ENCODE measurements around the gene PHYH.
A peak's percentile ranks its signal among the peaks of the same experiment; 100 is the strongest.
"Not testable (repeated sequence)": the region's sequence is repeated elsewhere in the genome, so short reads cannot be mapped to it uniquely, and the experiment has no call there.

Gene PHYH

GRCh38 chr10:13299437-13300287 lies at the start of gene PHYH:
Gene PHYH, minus strand, starts transcription at chr10:13300064. Its CDS starts 22 bp downstream, at chr10:13300042.
- DNase-seq: peak; percentile 2

- no peak for DNase-seq
Observed at GRCh38 chr10:13348216-13349017, 48.6 kb upstream of the PHYH start, which contains the start of gene SEPHS1. Gene SEPHS1, minus strand, starts transcription at chr10:13348293. Its CDS starts 3,343 bp downstream, at chr10:13344950.

GRCh38 chr10:13347500-13348156 lies 47.8 kb upstream of the PHYH start:
- DNase-seq: peak; percentile 32

GRCh38 chr10:13347043-13347499 lies 47.2 kb upstream of the PHYH start:
- DNase-seq: no peak

- no peak for DNase-seq
Observed at GRCh38 chr10:13346283-13347042, 46.6 kb upstream of the PHYH start.

- no peak for DNase-seq
Observed at GRCh38 chr10:13340626-13341376, 40.9 kb upstream of the PHYH start.

- no peak for DNase-seq
Observed at GRCh38 chr10:13340068-13340467, 40.2 kb upstream of the PHYH start.

GRCh38 chr10:13338390-13339110 lies 38.7 kb upstream of the PHYH start:
- no peak for DNase-seq

- DNase-seq: no peak
Observed at GRCh38 chr10:13337827-13338196, 37.9 kb upstream of the PHYH start.

- no peak for DNase-seq
Observed at GRCh38 chr10:13337128-13337826, 37.4 kb upstream of the PHYH start.

- DNase-seq: no peak
Observed at GRCh38 chr10:13335881-13336280, 36.0 kb upstream of the PHYH start.

GRCh38 chr10:13334556-13334955 lies 34.7 kb upstream of the PHYH start:
- no peak for DNase-seq

- no peak for DNase-seq
Observed at GRCh38 chr10:13331646-13332045, 31.8 kb upstream of the PHYH start.

- DNase-seq: not testable (repeated sequence)
Observed at GRCh38 chr10:13330980-13331379, 31.1 kb upstream of the PHYH start.

GRCh38 chr10:13329565-13329964 lies 29.7 kb upstream of the PHYH start:
- DNase-seq: no peak

GRCh38 chr10:13328613-13329012 lies 28.7 kb upstream of the PHYH start:
- no peak for DNase-seq

- no peak for DNase-seq
Observed at GRCh38 chr10:13328126-13328525, 28.3 kb upstream of the PHYH start.

- no peak for DNase-seq
Observed at GRCh38 chr10:13327534-13327933, 27.7 kb upstream of the PHYH start.

- DNase-seq: no peak
Observed at GRCh38 chr10:13322615-13323148, 22.8 kb upstream of the PHYH start.

GRCh38 chr10:13321576-13321975 lies 21.7 kb upstream of the PHYH start:
- DNase-seq: no peak

Measured in NCI-H2107 (cell line).